Muscle of back (tissue), 11 donors: ENCODE results near the gene KCNK15. TPM values are rescaled to one million over a fixed set of nuclear protein-coding genes. Genes with fewer than 3 reads are reported as not detected.

Experiments
- DNase-seq, 3 donors: peaks; one replicate each; pipeline versions ENCODE4 v3.0.0 to v3.0.0-alpha.2; 2013
- polyA plus RNA-seq, 10 donors: library from polyadenylated mRNA; unstranded; fragments of 120-200 nt; gene quantifications; one replicate each; pipeline ENCODE4 v1.2.1, GENCODE V29; 2013; ENCODE audit not compliant: insufficient read length in 10 of 10

Gene KCNK15
- polyA plus RNA-seq, 10 donors, result 0.09 to 0.37 (median 0.24) TPM; not detected in 2

GRCh38 chr20:44785768-44786167, 40.1 kb downstream of the KCNK15 start:
- DNase-seq, result no peak

GRCh38 chr20:44787299-44787698, 41.6 kb downstream of the KCNK15 start:
- no peak for DNase-seq

GRCh38 chr20:44788706-44789456, 43.2 kb downstream of the KCNK15 start:
- no peak for DNase-seq

- no peak for DNase-seq
These were observed 45.2 kb downstream of the KCNK15 start for GRCh38 chr20:44790638-44791393.

- DNase-seq, result no peak
These were observed 47.1 kb downstream of the KCNK15 start for GRCh38 chr20:44792796-44793195.

GRCh38 chr20:44795836-44796235, 50.2 kb downstream of the KCNK15 start:
- no peak for DNase-seq

GRCh38 chr20:44796311-44796710, 50.6 kb downstream of the KCNK15 start:
- DNase-seq, result no peak

- DNase-seq, result no peak
These were observed 51.2 kb downstream of the KCNK15 start for GRCh38 chr20:44796758-44797457.

- DNase-seq, result no peak
These were observed 54.0 kb downstream of the KCNK15 start for GRCh38 chr20:44799691-44800090.

GRCh38 chr20:44800391-44801046, 54.9 kb downstream of the KCNK15 start:
- no peak for DNase-seq

Other genes with a start within 250 kb of the KCNK15 start
- 10 to 100 TPM; 42.9 to 56.2 (median 49.1) TPM for gene SERINC3, start 223.8 kb upstream of the KCNK15 start, polyA plus RNA-seq
- 10 to 100 TPM; 40.1 to 55.6 (median 45.6) TPM for gene PKIG, start 163.3 kb upstream of the KCNK15 start, polyA plus RNA-seq
- gene ADA, start 94.2 kb upstream of the KCNK15 start, polyA plus RNA-seq, result 1 to 10 TPM; 5.1 to 8.5 (median 7.2) TPM
- under 1 TPM; 0.07 to 0.21 (median 0.13) TPM for gene CCN5, start 30.5 kb upstream of the KCNK15 start, polyA plus RNA-seq
- 1 to 10 TPM; 5.7 to 9.7 (median 7.1) TPM for gene RIMS4, start 64.7 kb downstream of the KCNK15 start, polyA plus RNA-seq
- 100 to 1,000 TPM in 8 of 10 donors, 10 to 100 TPM in 2; 90.6 to 127 (median 108) TPM for gene YWHAB, start 139.8 kb downstream of the KCNK15 start, polyA plus RNA-seq
- gene PABPC1L, start 164.2 kb downstream of the KCNK15 start, polyA plus RNA-seq, result 10 to 100 TPM in 7 of 10 donors, 1 to 10 TPM in 3; 7.4 to 31.8 (median 13.0) TPM
- gene TOMM34, start 214.5 kb downstream of the KCNK15 start, polyA plus RNA-seq, result 10 to 100 TPM; 12.2 to 18.8 (median 13.6) TPM
- gene STK4, start 220.6 kb downstream of the KCNK15 start, polyA plus RNA-seq, result 10 to 100 TPM in 7 of 10 donors, 1 to 10 TPM in 3; 7.6 to 13.4 (median 11.5) TPM